Activated CD8-positive, alpha-beta memory T cell treated with anti-CD3 and anti-CD28 coated beads, Interleukin-2, amount 50 U/mL, for 48 hours (primary cell): ENCODE results near the gene SOCS6.
"Not testable (repeated sequence)": the region's sequence is repeated elsewhere in the genome, so short reads cannot be mapped to it uniquely, and the experiment has no call there.

Experiments used
- DNase-seq: peaks from one replicate; pipeline ENCODE4 v3.0.0-alpha.2; 2020

Gene SOCS6

GRCh38 chr18:70324897-70325296 lies 36.1 kb downstream of the SOCS6 start:
- no peak for DNase-seq

GRCh38 chr18:70326255-70326654 lies 37.4 kb downstream of the SOCS6 start:
- no peak for DNase-seq

GRCh38 chr18:70328169-70328568 lies 39.3 kb downstream of the SOCS6 start:
- no peak for DNase-seq

GRCh38 chr18:70329071-70329470 lies 40.2 kb downstream of the SOCS6 start:
- no peak for DNase-seq

- DNase-seq: no peak
Observed at GRCh38 chr18:70330887-70331286, 42.0 kb downstream of the SOCS6 start.

- no peak for DNase-seq
Observed at GRCh38 chr18:70331456-70332097, 42.7 kb downstream of the SOCS6 start.

- no peak for DNase-seq
Observed at GRCh38 chr18:70332694-70333093, 43.8 kb downstream of the SOCS6 start.

- no peak for DNase-seq
Observed at GRCh38 chr18:70333316-70333715, 44.5 kb downstream of the SOCS6 start.

- DNase-seq: no peak
Observed at GRCh38 chr18:70333757-70334156, 44.9 kb downstream of the SOCS6 start.

- no peak for DNase-seq
Observed at GRCh38 chr18:70334264-70334663, 45.4 kb downstream of the SOCS6 start.

- no peak for DNase-seq
Observed at GRCh38 chr18:70334728-70335329, 46.0 kb downstream of the SOCS6 start.

- DNase-seq: no peak
Observed at GRCh38 chr18:70335892-70336726, 47.3 kb downstream of the SOCS6 start.

- no peak for DNase-seq
Observed at GRCh38 chr18:70337139-70337972, 48.5 kb downstream of the SOCS6 start.

GRCh38 chr18:70338890-70339289 lies 50.0 kb downstream of the SOCS6 start:
- no peak for DNase-seq

- no peak for DNase-seq
Observed at GRCh38 chr18:70339915-70340314, 51.1 kb downstream of the SOCS6 start.

GRCh38 chr18:70348481-70348880 lies 59.6 kb downstream of the SOCS6 start:
- not testable (repeated sequence) for DNase-seq

GRCh38 chr18:70349316-70349715 lies 60.5 kb downstream of the SOCS6 start:
- no peak for DNase-seq

GRCh38 chr18:70354080-70354479 lies 65.2 kb downstream of the SOCS6 start:
- DNase-seq: no peak

- DNase-seq: no peak
Observed at GRCh38 chr18:70354771-70355170, 65.9 kb downstream of the SOCS6 start.

- DNase-seq: no peak
Observed at GRCh38 chr18:70355620-70356385, 67.0 kb downstream of the SOCS6 start.

GRCh38 chr18:70358105-70358406 lies 69.2 kb downstream of the SOCS6 start:
- not testable (repeated sequence) for DNase-seq

GRCh38 chr18:70359071-70359470 lies 70.2 kb downstream of the SOCS6 start:
- no peak for DNase-seq

GRCh38 chr18:70362258-70362657 lies 73.4 kb downstream of the SOCS6 start:
- DNase-seq: no peak
